GM18909 (cell line): ENCODE measurements around the gene FAM110A.
"Not testable (repeated sequence)": the region's sequence is repeated elsewhere in the genome, so short reads cannot be mapped to it uniquely, and the experiment has no call there.

Experiments
- ATAC-seq: cut with Tn5 transposase; IDR thresholded peaks from one replicate; pipeline ENCODE4 v1.9.1; 2021; ENCODE audit warnings: mild to moderate bottlenecking; ENCODE audit not compliant: unreplicated experiment, poor library complexity

FAM110A gene

GRCh38 chr20:841568-842546, 8.3 kb downstream of the FAM110A start:
- ATAC-seq = no peak

GRCh38 chr20:842547-842940, 9.0 kb downstream of the FAM110A start:
- ATAC-seq = no peak

GRCh38 chr20:843912-844311, 10.4 kb downstream of the FAM110A start:
- no peak for ATAC-seq

GRCh38 chr20:844473-845225, 11.1 kb downstream of the FAM110A start:
- peak; percentile 94 for ATAC-seq

- no peak for ATAC-seq
These were observed 11.8 kb downstream of the FAM110A start for GRCh38 chr20:845226-845868.

GRCh38 chr20:845941-846893, 12.7 kb downstream of the FAM110A start:
- no peak for ATAC-seq

GRCh38 chr20:846894-847278, 13.4 kb downstream of the FAM110A start:
- ATAC-seq = no peak

- no peak for ATAC-seq
These were observed 14.7 kb downstream of the FAM110A start for GRCh38 chr20:848193-848592.

GRCh38 chr20:848731-849130, 15.2 kb downstream of the FAM110A start:
- ATAC-seq = not testable (repeated sequence)

GRCh38 chr20:853406-853996, 20.0 kb downstream of the FAM110A start:
- ATAC-seq = no peak

GRCh38 chr20:854601-855000, 21.1 kb downstream of the FAM110A start:
- no peak for ATAC-seq

- no peak for ATAC-seq
These were observed 22.2 kb downstream of the FAM110A start for GRCh38 chr20:855466-856360.

- ATAC-seq = no peak
These were observed 22.9 kb downstream of the FAM110A start for GRCh38 chr20:856361-856775.

GRCh38 chr20:858011-858410, 24.5 kb downstream of the FAM110A start:
- no peak for ATAC-seq

GRCh38 chr20:859751-860231, 26.3 kb downstream of the FAM110A start:
- ATAC-seq = no peak

- ATAC-seq = no peak
These were observed 27.4 kb downstream of the FAM110A start for GRCh38 chr20:860891-861290.

- no peak for ATAC-seq
These were observed 31.9 kb downstream of the FAM110A start for GRCh38 chr20:865440-865839.

GRCh38 chr20:868279-868678, 34.8 kb downstream of the FAM110A start:
- no peak for ATAC-seq
